Activated CD4-positive, alpha-beta T cell treated with anti-CD3 and anti-CD28 coated beads for 24 hours (primary cell): ENCODE measurements around the gene MYPN.
"Not testable (repeated sequence)": the region's sequence is repeated elsewhere in the genome, so short reads cannot be mapped to it uniquely, and the experiment has no call there.

Experiments
- DNase-seq, 2 donors: peaks; one replicate each; pipeline ENCODE4 v3.0.0-alpha.2; 2020; ENCODE audit warnings: low read depth in 2 of 2

Gene MYPN, protein sequence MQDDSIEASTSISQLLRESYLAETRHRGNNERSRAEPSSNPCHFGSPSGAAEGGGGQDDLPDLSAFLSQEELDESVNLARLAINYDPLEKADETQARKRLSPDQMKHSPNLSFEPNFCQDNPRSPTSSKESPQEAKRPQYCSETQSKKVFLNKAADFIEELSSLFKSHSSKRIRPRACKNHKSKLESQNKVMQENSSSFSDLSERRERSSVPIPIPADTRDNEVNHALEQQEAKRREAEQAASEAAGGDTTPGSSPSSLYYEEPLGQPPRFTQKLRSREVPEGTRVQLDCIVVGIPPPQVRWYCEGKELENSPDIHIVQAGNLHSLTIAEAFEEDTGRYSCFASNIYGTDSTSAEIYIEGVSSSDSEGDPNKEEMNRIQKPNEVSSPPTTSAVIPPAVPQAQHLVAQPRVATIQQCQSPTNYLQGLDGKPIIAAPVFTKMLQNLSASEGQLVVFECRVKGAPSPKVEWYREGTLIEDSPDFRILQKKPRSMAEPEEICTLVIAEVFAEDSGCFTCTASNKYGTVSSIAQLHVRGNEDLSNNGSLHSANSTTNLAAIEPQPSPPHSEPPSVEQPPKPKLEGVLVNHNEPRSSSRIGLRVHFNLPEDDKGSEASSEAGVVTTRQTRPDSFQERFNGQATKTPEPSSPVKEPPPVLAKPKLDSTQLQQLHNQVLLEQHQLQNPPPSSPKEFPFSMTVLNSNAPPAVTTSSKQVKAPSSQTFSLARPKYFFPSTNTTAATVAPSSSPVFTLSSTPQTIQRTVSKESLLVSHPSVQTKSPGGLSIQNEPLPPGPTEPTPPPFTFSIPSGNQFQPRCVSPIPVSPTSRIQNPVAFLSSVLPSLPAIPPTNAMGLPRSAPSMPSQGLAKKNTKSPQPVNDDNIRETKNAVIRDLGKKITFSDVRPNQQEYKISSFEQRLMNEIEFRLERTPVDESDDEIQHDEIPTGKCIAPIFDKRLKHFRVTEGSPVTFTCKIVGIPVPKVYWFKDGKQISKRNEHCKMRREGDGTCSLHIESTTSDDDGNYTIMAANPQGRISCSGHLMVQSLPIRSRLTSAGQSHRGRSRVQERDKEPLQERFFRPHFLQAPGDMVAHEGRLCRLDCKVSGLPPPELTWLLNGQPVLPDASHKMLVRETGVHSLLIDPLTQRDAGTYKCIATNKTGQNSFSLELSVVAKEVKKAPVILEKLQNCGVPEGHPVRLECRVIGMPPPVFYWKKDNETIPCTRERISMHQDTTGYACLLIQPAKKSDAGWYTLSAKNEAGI (N-terminal part only)

GRCh38 chr10:68109331-68109730 lies at the start of gene MYPN:
Gene MYPN, plus strand, starts transcription at chr10:68109488. Its CDS starts 11,951 bp downstream, at chr10:68121439.
- no peak for DNase-seq

DNA sequence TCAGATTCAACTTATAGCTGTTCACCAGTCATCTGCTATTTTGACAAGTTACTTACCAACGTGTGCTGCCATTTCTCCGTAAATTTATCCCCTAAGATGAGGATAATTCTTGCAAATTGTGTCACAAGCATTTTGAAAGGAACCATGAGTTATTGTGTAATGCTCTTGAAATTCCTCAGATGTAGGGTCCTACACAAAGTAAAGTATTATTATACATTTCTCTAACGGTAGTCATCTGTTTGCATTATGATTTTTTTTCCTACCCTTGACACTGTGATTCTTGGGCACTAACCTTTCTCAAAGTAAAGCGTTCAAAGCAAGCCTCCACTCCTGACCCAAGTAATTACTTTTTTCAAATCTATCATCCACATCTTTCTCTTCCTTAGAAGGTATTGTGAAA lies 42.3 kb upstream of the MYPN start:
- no peak for DNase-seq

GRCh38 chr10:68067508-68067907 lies 41.8 kb upstream of the MYPN start:
- no peak for DNase-seq

DNA sequence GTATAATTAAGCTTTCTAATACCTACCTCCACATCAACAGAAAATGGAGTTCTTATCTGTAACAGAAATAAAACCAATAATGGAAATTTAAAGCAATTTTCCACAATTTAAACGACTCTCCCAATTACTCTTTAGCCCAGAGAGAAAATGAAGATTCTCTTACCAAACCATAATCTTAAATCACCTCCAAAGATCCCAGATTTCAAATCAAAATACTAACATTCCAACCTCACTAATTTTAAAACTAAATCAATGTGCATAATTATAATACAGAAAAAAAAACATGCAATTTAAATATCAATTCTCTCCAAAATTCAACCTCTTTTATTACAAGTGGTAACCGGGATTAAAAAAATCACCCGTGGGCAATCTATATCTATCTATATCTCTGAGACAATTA lies 35.7 kb upstream of the MYPN start:
- DNase-seq = no peak

GRCh38 chr10:68074031-68074774 lies 35.1 kb upstream of the MYPN start:
- no peak for DNase-seq

DNA sequence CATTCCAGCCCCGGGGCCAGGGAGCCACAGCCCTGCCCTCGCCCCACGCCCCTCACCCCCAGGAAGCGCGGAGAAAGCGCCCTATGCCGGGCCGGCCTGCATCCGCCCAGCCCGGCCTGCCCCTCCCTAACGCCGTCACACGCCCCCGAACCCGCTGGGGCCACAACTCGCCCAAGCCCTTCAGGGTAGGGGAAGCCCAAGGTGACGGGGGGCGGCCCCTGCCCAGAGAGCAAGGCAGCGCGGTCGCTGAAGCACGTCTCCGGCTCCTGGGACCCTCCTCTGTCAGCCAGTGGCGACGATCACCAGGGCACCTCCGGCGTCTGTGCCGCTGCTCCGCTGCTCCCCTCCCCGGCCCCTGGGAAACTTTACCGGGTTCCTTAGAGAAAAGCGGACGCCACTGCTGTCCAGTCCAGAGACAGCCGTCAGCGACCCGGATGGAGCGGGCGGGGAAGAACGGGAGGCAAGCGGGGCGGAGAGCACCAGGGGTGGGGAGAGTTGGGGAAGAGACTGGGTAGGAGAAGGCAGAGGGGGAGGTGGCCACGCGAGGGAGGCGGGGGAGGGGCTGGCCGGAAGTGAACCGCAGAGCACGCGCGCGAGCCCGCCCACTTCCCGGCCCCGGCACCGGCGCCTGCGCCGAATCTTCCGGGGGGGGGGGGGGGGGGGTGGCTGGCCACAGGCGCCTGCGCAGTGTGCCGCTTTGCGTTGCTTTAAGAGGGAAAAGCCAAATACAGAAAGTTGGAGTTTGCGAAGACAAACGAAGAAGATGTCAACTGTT lies 34.3 kb upstream of the MYPN start, which contains the start of gene HERC4:
TSS of gene HERC4 (minus strand) at position 509 of the 775 bp plus-strand sequence. CDS start 2,175 bp downstream, outside the sequence.
- peak; percentile 85 to 86 for DNase-seq

DNA sequence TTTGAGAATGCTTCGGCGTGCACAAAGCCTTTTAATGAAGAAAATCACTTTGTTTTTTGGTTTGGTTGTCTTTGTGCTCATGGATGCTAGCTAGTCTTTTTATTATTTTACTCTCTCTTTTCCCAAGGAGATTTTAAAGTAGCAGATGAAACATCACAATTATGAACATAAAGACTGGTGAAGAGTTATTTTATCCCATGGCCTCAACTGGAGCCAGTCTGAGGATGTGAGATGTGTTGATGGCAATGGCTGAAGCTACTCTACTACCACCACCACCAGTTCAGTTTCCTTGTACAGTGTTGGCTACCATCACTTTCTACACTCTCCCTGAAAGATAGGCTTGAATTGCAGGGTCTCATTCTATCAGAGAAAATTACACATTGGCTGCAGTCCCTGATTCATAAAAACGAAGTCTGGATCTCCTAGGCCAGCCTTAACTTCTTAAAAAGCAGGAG lies 33.7 kb upstream of the MYPN start:
- DNase-seq = no peak

GRCh38 chr10:68076081-68076480 lies 33.2 kb upstream of the MYPN start:
- not testable (repeated sequence) for DNase-seq

DNA sequence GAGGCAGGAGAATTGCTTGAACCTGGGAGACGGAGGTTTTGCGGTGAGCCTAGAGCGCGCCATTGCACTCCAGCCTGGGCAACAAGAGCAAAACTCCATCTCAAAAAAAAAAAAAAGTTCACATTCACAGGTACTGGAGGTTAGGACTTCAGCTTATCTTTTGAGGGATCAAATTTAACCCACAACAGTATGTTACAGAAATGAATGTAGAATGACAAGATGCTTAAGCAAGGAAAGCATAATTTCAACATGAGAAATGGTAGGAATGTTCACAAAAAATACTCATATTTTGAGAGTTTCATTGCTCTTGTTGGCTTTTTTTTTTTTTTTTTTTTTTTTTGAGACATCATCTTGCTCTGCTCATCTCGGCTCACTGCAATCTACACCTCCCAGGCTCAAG lies 32.3 kb upstream of the MYPN start:
- DNase-seq = no peak

- DNase-seq = no peak
These were observed 29.9 kb upstream of the MYPN start for GRCh38 chr10:68079434-68079833.

GRCh38 chr10:68080853-68081431 lies 28.3 kb upstream of the MYPN start:
- DNase-seq = no peak

GRCh38 chr10:68081916-68082315 lies 27.4 kb upstream of the MYPN start:
- no peak for DNase-seq

- no peak for DNase-seq
These were observed 26.4 kb upstream of the MYPN start for GRCh38 chr10:68082872-68083271.

DNA sequence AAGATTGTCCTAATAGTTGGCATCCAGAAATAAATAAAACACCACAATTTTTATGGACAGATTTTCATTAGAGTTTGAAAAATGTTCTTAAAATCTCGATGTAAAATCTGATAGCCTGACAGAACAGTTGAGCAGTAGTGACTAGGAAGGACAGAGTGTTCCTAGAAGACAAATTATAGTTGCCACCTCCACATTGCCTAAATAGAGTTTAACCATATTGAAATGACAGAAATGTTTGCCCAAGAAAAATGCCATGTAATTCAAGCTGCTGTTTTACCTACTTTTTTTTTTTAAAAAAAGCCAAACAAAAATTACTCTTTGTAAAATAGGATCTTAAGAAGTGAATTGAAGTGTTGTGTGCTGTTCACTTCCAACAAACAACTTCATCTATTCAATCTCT lies 25.3 kb upstream of the MYPN start:
- no peak for DNase-seq

DNA sequence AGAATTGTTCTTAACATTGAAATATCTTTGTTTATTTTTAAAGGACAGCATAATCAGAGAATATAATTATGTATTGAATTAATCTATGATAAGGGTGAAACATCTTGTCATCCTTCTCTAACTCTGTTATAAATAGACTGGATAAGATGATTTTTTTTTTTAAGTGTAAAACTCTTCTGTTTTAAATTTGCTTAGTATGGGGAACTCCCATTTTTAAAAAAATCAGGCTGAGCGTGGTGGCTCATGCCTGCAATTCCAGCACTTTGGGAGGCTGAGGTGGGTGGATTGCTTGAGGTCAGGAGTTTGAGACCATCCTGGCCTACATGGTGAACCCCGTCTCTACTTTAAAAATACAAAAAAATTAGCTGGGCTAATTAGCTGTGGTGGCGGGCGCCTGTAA lies 24.8 kb upstream of the MYPN start:
- no peak for DNase-seq

GRCh38 chr10:68086011-68086410 lies 23.3 kb upstream of the MYPN start:
- DNase-seq = no peak

DNA sequence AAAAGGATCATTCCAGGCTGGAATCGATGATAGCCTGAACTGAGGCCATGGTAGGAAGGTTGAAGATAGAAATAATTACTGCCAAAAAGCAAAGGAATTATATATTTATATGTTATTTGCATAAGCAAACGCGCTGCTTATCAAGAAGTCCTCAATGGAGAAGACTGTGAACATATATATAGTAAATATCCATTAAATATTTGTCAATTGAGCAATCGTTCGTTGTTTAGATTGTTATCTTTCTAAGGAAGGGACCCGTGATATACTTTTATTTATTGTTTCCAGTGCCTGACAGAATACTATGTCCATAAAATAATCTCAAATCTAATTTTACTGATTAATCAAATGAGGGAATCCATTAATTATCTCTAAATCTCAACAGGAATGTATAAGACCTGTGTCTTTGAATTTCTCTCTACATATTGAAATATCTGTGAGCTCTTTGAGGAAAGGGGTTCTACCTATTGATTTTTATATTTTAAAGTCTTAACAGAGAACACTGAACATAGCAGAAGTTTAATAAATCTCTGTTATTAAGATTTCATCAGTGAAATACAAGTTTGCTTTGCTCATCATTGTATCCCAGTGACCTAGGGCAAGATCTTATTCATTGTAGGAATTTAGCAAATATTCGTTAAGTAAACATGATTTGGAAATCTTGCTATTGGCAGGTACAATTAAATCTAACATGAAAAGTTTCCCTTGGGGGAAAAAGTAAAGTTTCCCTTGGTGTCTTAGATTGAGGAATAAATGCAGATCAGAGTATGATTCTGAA lies 22.2 kb upstream of the MYPN start:
- DNase-seq = no peak

DNA sequence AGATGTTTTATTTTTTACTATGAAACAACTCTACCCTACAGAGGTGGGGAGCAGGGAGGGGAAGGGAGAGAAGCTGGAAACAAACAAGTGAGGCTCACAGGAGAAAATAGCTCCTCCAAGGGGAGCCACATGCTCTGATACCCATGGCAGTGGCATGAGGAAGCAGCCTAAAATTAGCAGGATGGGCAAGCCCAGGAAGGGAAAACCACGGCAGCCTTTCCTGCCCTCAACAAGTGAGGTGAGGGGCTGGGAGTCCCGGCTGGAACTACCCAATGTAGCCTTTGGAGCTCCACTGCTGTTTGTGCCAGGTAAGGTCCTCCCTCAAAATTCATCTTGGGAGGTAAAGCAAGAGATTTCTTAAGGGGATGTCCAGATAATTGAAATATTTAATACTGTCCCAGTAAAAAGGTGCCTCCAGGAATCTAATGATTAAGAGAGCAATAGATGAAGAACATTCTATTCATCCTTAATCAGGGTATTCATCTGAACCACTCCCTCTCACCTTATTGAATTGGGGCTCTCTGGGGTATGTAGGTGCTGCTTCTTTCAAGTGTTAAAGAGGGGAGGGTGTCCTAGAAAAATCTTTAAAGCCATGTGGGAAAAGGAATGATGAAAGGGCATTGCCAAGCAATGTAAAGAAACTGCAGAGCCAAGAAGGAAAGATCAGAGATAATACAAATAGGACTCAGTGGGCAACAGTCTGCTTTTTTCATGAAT lies 21.4 kb upstream of the MYPN start:
- DNase-seq = no peak

GRCh38 chr10:68088740-68089139 lies 20.5 kb upstream of the MYPN start:
- no peak for DNase-seq
